PC-3 (cell line): ENCODE results near the gene BCORL1.

Experiments used
- EZH2phosphoT487 ChIP-seq: fragments of 300-600 bp; sonication (generic); IDR thresholded peaks from 2 replicates; pipeline ENCODE4 v1.6.1; 2018; ENCODE audit warnings: mild to moderate bottlenecking, antibody characterized with exemption, low read length, borderline replicate concordance
- TF ChIP-seq, protein P1 (sequence below): fragments of 300-600 bp; sonication (generic); conservative IDR thresholded peaks from 2 replicates; pipeline ENCODE4 v1.5.1; 2017; ENCODE audit warnings: antibody characterized with exemption, low read depth, mild to moderate bottlenecking, low read length

DNA sequence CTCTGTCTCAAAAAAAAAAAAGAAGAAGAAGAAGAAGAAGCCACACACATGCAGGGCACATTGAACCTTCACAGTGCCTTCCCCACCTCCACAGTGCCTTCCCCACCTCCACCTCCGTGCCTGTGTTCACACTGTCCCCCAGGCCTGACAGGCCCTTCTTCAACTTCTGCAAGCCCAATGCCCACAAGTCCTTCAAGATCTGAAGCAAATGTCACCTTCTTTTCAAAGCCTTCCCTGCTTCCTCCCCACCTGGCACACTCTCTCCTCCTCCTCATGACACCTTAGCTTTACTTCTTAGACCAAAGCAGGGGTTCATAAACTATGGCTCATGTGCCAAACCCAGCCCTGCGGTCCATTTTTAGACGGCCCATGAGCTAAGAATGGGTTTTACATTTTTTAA, 107.9 kb downstream of the BCORL1 start:
- TF ChIP-seq, protein P1, sequence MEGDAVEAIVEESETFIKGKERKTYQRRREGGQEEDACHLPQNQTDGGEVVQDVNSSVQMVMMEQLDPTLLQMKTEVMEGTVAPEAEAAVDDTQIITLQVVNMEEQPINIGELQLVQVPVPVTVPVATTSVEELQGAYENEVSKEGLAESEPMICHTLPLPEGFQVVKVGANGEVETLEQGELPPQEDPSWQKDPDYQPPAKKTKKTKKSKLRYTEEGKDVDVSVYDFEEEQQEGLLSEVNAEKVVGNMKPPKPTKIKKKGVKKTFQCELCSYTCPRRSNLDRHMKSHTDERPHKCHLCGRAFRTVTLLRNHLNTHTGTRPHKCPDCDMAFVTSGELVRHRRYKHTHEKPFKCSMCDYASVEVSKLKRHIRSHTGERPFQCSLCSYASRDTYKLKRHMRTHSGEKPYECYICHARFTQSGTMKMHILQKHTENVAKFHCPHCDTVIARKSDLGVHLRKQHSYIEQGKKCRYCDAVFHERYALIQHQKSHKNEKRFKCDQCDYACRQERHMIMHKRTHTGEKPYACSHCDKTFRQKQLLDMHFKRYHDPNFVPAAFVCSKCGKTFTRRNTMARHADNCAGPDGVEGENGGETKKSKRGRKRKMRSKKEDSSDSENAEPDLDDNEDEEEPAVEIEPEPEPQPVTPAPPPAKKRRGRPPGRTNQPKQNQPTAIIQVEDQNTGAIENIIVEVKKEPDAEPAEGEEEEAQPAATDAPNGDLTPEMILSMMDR = no peak
- no peak for TF ChIP-seq EZH2phosphoT487
